SK-N-SH (cell line): ENCODE measurements around the gene ZGPAT.

Experiments used
- CTCF ChIP-seq: fragments of 200-600 bp; sonication (generic); IDR thresholded peaks from 2 replicates; pipeline ENCODE4 v1.6.1; 2017; ENCODE audit warnings: antibody characterized with exemption, mild to moderate bottlenecking, moderate library complexity
- ELF1 ChIP-seq: IDR thresholded peaks from 2 replicates; pipeline ENCODE4 v1.4.0; 2012
- EP300 ChIP-seq, 2 experiments: IDR thresholded peaks; 2 replicates each; pipeline versions ENCODE4 v1.4.0 to v1.6.1; 2012; ENCODE audit warnings: borderline replicate concordance in 1 of 2, low read depth in 1 of 2, low read length in 1 of 2
- GATA2 ChIP-seq: sonication (generic); formaldehyde crosslinking; IDR thresholded peaks from 2 replicates; pipeline ENCODE4 v1.5.0; 2020; ENCODE audit warnings: mild to moderate bottlenecking, missing genetic modification reagents
- RCOR1 ChIP-seq: fragments of 150-350 bp; IDR thresholded peaks from 2 replicates; pipeline ENCODE4 v1.6.1; 2017; ENCODE audit warnings: antibody characterized with exemption, low read length
- REST ChIP-seq: IDR thresholded peaks from 2 replicates; pipeline ENCODE4 v1.6.1; 2012; ENCODE audit warnings: mild to moderate bottlenecking, low read depth, low read length, moderate library complexity
- YY1 ChIP-seq: IDR thresholded peaks from 2 replicates; pipeline ENCODE4 v1.4.0; 2012; ENCODE audit warnings: low read depth, mild to moderate bottlenecking

DNA sequence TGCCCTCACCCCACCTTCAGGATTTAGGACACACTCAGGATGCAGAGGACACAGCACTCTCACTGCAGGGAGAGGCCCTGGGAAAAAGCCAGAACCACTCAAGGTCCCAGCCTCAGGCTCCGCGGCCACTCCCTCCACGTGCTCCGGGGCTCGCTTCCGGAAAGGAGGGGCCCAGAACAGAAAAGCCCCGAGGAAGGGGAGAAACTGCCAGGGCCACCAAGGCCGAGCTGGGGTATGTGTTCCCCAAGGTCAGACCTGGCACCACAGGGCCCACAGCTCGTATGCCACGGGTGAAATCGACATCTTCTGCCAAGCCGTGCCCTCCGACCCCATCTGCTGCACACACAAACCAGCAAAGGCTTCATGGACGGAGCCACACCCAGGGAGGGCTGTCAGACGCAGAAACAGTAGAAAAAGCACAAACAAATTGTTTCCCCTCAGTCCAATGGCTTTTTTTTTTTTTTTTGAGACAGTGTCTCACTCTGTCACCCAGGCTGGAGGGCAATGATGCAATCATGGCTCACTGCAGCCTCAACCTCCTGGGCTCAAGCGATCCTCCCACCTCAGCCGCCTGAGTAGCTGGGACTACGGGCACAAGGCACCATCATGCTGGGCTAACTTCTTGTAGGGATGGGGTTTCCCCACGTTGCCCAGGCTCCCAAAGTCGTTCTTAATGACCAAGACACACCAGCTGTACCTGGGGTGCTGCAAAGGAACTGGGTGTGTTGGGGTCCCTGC is 65.1 kb downstream of the ZGPAT start:
- TF ChIP-seq YY1 (no peak), REST (no peak), CTCF (no peak), RCOR1 (no peak), ELF1 (no peak), EP300 (IDR thresholded peaks at IDR 0.05; ENCODE audit: borderline replicate concordance in 1 of 2, low read depth in 1 of 2, low read length in 1 of 2) (no peak), GATA2 (CRISPR knock-in tag) (no peak)
